ENCODE results near the gene CHPT1. TPM values are rescaled to one million over a fixed set of nuclear protein-coding genes. Genes with fewer than 3 reads are reported as not detected.
"Not testable (repeated sequence)": the region's sequence is repeated elsewhere in the genome, so short reads cannot be mapped to it uniquely, and the experiment has no call there.

The CHPT1 gene
- total RNA-seq, 1 donor from 2014 or later: 132 TPM

- intact Hi-C loops (cut with micrococcal nuclease): no loop called here
- Histone ChIP-seq H3K27ac (replicated peaks) (no peak overlapping the region), H3K36me3 (peaks cover 83% of the 10 kb centered on the region), H3K4me3 (no peak overlapping the region), H3K4me1 (no peaks in the 10 kb centered on the region), H3K27me3 (ENCODE audit: low read depth) (no peaks in the 10 kb centered on the region), H3K9me3 (replicated peaks) (no peaks in the 10 kb centered on the region)
- TF ChIP-seq CTCF (IDR thresholded peaks at IDR 0.05; ENCODE audit: borderline replicate concordance): no peak
- no peak for DNase-seq
Observed at GRCh38 chr12:101722392-101722791, 25.0 kb downstream of the CHPT1 start.

DNA sequence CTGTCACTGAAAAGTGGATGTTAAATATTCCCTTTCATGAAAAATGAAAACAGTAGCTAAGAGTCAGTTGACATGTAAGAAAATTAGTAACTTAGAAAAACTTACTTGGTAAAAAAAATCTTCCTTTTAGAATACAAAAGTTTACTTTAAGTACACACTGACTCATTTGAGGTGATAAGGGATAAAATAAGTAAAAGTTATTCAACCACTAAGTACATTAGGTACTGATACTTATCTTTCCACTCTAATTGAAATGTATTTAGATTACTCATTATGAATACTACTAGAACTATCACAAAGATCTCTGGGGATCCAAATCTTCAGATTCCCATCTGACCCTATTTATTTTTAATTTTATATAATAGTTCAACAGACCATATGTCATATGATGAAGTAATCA lies 29.7 kb downstream of the CHPT1 start:
- H3K4me1 ChIP-seq: no peaks in the 10 kb centered on the region
- peaks cover 93% of the 10 kb centered on the region for H3K36me3 ChIP-seq
- no peak for DNase-seq
- H3K4me3 ChIP-seq: no peak overlapping the region
- no peaks in the 10 kb centered on the region for H3K27me3 ChIP-seq (ENCODE audit: low read depth)
- H3K27ac ChIP-seq (replicated peaks): no peak overlapping the region
- H3K9me3 ChIP-seq (replicated peaks): no peaks in the 10 kb centered on the region
- no peak for TF ChIP-seq CTCF (IDR thresholded peaks at IDR 0.05; ENCODE audit: borderline replicate concordance)
- intact Hi-C loops (cut with micrococcal nuclease): no loop called here

DNA sequence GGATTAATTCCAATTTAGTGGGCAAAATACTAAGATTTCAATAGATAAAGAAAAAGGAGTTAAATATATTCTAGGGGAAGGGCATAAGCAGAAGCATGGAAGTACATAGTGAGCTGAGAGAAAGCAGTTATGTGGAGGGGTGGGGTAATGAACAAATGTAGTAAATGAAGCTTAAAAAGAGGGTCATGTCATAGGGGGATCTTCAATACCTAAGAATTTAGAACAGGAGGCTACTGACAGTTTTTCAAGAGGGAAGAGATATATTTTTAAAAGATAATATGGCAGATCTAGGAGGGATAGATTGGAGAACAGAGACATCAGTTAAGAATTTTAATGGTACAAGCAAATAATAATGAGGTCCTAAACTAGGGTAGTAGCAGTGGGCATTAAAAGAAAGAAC lies 32.4 kb downstream of the CHPT1 start:
- H3K36me3 ChIP-seq: peaks cover 89% of the 10 kb centered on the region
- H3K27ac ChIP-seq (replicated peaks): no peak overlapping the region
- no peaks in the 10 kb centered on the region for H3K9me3 ChIP-seq (replicated peaks)
- no peak overlapping the region for H3K4me3 ChIP-seq
- intact Hi-C loops (cut with micrococcal nuclease): no loop called here
- DNase-seq: no peak
- no peak for TF ChIP-seq CTCF (IDR thresholded peaks at IDR 0.05; ENCODE audit: borderline replicate concordance)
- no peaks in the 10 kb centered on the region for H3K27me3 ChIP-seq (ENCODE audit: low read depth)
- H3K4me1 ChIP-seq: no peaks in the 10 kb centered on the region

DNA sequence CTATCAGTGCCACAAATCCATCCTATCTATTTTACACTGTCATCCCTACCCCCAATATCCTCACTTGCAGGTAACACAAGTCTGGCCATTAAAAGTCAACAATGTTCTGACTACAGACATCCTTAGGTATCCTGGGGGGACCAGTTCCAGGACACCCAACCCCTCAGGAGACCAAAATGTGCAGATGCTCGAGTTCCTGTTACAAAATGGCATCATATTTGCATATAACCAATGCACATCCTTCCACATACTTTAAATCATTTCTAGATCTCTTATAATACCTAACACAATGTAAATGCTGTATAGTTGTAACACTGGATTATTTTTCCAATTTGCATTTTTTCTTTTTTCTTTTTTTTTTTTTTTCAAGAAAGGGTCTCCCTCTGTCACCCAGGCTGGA lies 34.9 kb downstream of the CHPT1 start:
- H3K4me1 ChIP-seq: no peaks in the 10 kb centered on the region
- peaks cover 78% of the 10 kb centered on the region for H3K36me3 ChIP-seq
- DNase-seq: no peak
- H3K9me3 ChIP-seq (replicated peaks): no peaks in the 10 kb centered on the region
- intact Hi-C loops (cut with micrococcal nuclease): no loop called here
- no peak overlapping the region for H3K4me3 ChIP-seq
- H3K27ac ChIP-seq (replicated peaks): no peak overlapping the region
- TF ChIP-seq CTCF (IDR thresholded peaks at IDR 0.05; ENCODE audit: borderline replicate concordance): no peak
- H3K27me3 ChIP-seq (ENCODE audit: low read depth): no peaks in the 10 kb centered on the region

GRCh38 chr12:101733166-101733565 lies 35.7 kb downstream of the CHPT1 start:
- Histone ChIP-seq H3K27ac (replicated peaks) (no peak overlapping the region), H3K36me3 (peaks cover 78% of the 10 kb centered on the region), H3K9me3 (replicated peaks) (no peaks in the 10 kb centered on the region), H3K4me1 (no peaks in the 10 kb centered on the region), H3K4me3 (no peak overlapping the region), H3K27me3 (ENCODE audit: low read depth) (no peaks in the 10 kb centered on the region)
- no peak for TF ChIP-seq CTCF (IDR thresholded peaks at IDR 0.05; ENCODE audit: borderline replicate concordance)
- no peak for DNase-seq
- intact Hi-C loops (cut with micrococcal nuclease): no loop called here

- intact Hi-C loops (cut with micrococcal nuclease); DNase-seq; H3K9me3 ChIP-seq (replicated peaks); H3K27ac ChIP-seq (replicated peaks); H3K27me3 ChIP-seq (ENCODE audit: low read depth); H3K4me3 ChIP-seq; H3K4me1 ChIP-seq: not testable (repeated sequence)
- peaks cover 78% of the 10 kb centered on the region for H3K36me3 ChIP-seq
Observed at GRCh38 chr12:101734482-101734881, 37.0 kb downstream of the CHPT1 start.

Data from left ventricle myocardium inferior (tissue), 1 donor.